ENCODE data around the gene DDX4. TPM values are rescaled to one million over a fixed set of nuclear protein-coding genes. Genes with fewer than 3 reads are reported as not detected.

DDX4 gene
- total RNA-seq, 1 experiment from 2014 or later = not detected

DNA sequence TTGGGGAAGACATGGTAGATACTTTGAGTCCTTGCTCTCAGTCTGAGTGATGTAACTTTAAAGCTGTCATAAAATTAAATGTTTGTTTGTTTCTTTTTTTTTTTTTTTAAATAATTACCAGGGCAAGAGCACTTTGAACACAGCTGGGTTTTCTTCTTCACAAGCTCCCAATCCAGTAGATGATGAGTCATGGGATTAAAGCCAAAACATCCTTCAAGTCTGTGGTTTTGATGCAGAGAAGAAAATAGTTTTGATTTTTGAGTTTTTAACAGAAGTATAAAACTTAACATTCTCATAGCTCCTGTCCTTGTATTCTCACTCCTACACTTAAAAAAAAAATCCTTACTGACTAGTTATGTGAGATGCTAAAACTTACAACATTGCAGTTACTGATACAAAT is 78.5 kb downstream of the DDX4 start:
- no peak overlapping the region for H2AFZ ChIP-seq (ENCODE audit: low read depth, low read length, poor library complexity, severe bottlenecking)
- no peaks in the 10 kb centered on the region for H3K36me3 ChIP-seq (ENCODE audit: control insufficient read depth in 1 of 2, insufficient read depth in 2 of 2, low read length in 2 of 2)
- ChIA-PET RAD21 (ENCODE audit: low non-redundant PET in 1 of 2, low total read pairs in 2 of 2, uncharacterized antibody in 2 of 2, unreplicated experiment in 2 of 2) (no interaction called here), POLR2A (no interaction called here), CTCF (no interaction called here)
- H4K20me1 ChIP-seq (ENCODE audit: insufficient read depth) = no peaks in the 10 kb centered on the region
- no peaks in the 10 kb centered on the region for H3K79me2 ChIP-seq (ENCODE audit: insufficient read depth, low read length)
- no peak for TF ChIP-seq CBX3 (IDR thresholded peaks at IDR 0.05; ENCODE audit: low read depth)
- no peak for TF ChIP-seq YY1 (IDR thresholded peaks at IDR 0.05; ENCODE audit: extremely low read depth, insufficient replicate concordance, low read depth, low read length)
- TF ChIP-seq CEBPB (IDR thresholded peaks at IDR 0.05; ENCODE audit: low read depth) = no peak
- TF ChIP-seq SRF (IDR thresholded peaks at IDR 0.05; ENCODE audit: low read depth) = no peak
- TF ChIP-seq POLR2AphosphoS5 (IDR thresholded peaks at IDR 0.05; ENCODE audit: low read depth, low read length) = no peak
- no peak for TF ChIP-seq EZH2phosphoT487 (IDR thresholded peaks at IDR 0.05; ENCODE audit: borderline replicate concordance)
- no peak for TF ChIP-seq ELF1 (IDR thresholded peaks at IDR 0.05; ENCODE audit: borderline replicate concordance, low read depth)
- no peak for TF ChIP-seq FOSL1 (IDR thresholded peaks at IDR 0.05; ENCODE audit: low read depth)
- no peak for TF ChIP-seq REST (IDR thresholded peaks at IDR 0.05; ENCODE audit: low read depth)
- no peak for TF ChIP-seq SP1 (IDR thresholded peaks at IDR 0.05; ENCODE audit: low read depth)
- no peak for TF ChIP-seq RAD21 (IDR thresholded peaks at IDR 0.05; ENCODE audit: low read depth)
- TF ChIP-seq TCF7L2 (IDR thresholded peaks at IDR 0.05; ENCODE audit: borderline replicate concordance, extremely low read depth, insufficient read depth, insufficient read length) = no peak
- no peak for TF ChIP-seq EZH2 (IDR thresholded peaks at IDR 0.05)
- no TSS peak for BruUV-seq (replicated peaks)
- H3K27ac ChIP-seq (ENCODE audit: low read depth, low read length) = no peak overlapping the region
- H3K4me2 ChIP-seq (ENCODE audit: low read length) = no peak overlapping the region
- intact Hi-C loops (cut with micrococcal nuclease) = no loop called here
- ATAC-seq (no peak), DNase-seq (ENCODE audit: low read depth, low spot score) (no peak)
- no peaks in the 10 kb centered on the region for H3K27me3 ChIP-seq (ENCODE audit: insufficient read depth, low read length)
- H3K4me3 ChIP-seq (replicated peaks in 1 of 2; ENCODE audit: low read depth in 1 of 2, low read length in 2 of 2) = no peak overlapping the region
- H3K9me2 ChIP-seq (ENCODE audit: insufficient read depth) = no peaks in the 10 kb centered on the region
- H3K9me3 ChIP-seq (ENCODE audit: control insufficient read depth in 1 of 2, insufficient read depth in 1 of 2, low read depth in 1 of 2, low read length in 2 of 2) = no peaks in the 10 kb centered on the region
- no peaks in the 10 kb centered on the region for H3K4me1 ChIP-seq (ENCODE audit: control insufficient read depth in 1 of 2, insufficient read depth in 2 of 2, low read length in 2 of 2)
- no peak overlapping the region for H3K9ac ChIP-seq (ENCODE audit: low read length)

Measured in HCT116 (cell line).